ENCODE results near the gene TMEM151B.

TMEM151B gene

GRCh38 chr6:44232676-44233566 is 37.3 kb upstream of the TMEM151B start:
- no peak for DNase-seq (ENCODE audit: low read depth in 2 of 2, low spot score in 1 of 2)

- no peak for DNase-seq (ENCODE audit: low read depth in 2 of 2, low spot score in 1 of 2)
Observed at GRCh38 chr6:44233567-44234100, 36.6 kb upstream of the TMEM151B start.

- DNase-seq (ENCODE audit: low read depth in 2 of 2, low spot score in 1 of 2): no peak
Observed at GRCh38 chr6:44234101-44235025, 35.9 kb upstream of the TMEM151B start.

GRCh38 chr6:44235269-44235668 is 35.0 kb upstream of the TMEM151B start:
- DNase-seq (ENCODE audit: low read depth in 2 of 2, low spot score in 1 of 2): no peak

GRCh38 chr6:44235891-44236516 is 34.2 kb upstream of the TMEM151B start:
- DNase-seq (ENCODE audit: low read depth in 2 of 2, low spot score in 1 of 2): no peak

- no peak for DNase-seq (ENCODE audit: low read depth in 2 of 2, low spot score in 1 of 2)
Observed at GRCh38 chr6:44237021-44237812, 33.0 kb upstream of the TMEM151B start.

GRCh38 chr6:44237813-44238433 is 32.3 kb upstream of the TMEM151B start:
- peak; percentile 56 to 67 for DNase-seq (ENCODE audit: low read depth in 2 of 2, low spot score in 1 of 2)

GRCh38 chr6:44238687-44239350 is 31.4 kb upstream of the TMEM151B start:
- DNase-seq (ENCODE audit: low read depth in 2 of 2, low spot score in 1 of 2): no peak

GRCh38 chr6:44243345-44243744 is 26.9 kb upstream of the TMEM151B start:
- DNase-seq (ENCODE audit: low read depth in 2 of 2, low spot score in 1 of 2): no peak

GRCh38 chr6:44245391-44245911 is 24.8 kb upstream of the TMEM151B start:
- no peak for DNase-seq (ENCODE audit: low read depth in 2 of 2, low spot score in 1 of 2)

GRCh38 chr6:44245912-44246662 is 24.2 kb upstream of the TMEM151B start:
- DNase-seq (ENCODE audit: low read depth in 2 of 2, low spot score in 1 of 2): peak; percentile 61 to 73

GRCh38 chr6:44246663-44247337 is 23.4 kb upstream of the TMEM151B start, which contains the start of gene HSP90AB1:
HSP90AB1 (plus strand) TSS chr6:44247101; CDS start chr6:44248630, 1,529 bp downstream.
- DNase-seq (ENCODE audit: low read depth in 2 of 2, low spot score in 1 of 2): peak; percentile 87 to 89

GRCh38 chr6:44247338-44248302 is 22.6 kb upstream of the TMEM151B start:
- peak; percentile 81 to 85 for DNase-seq (ENCODE audit: low read depth in 2 of 2, low spot score in 1 of 2)

GRCh38 chr6:44248579-44248978 is 21.7 kb upstream of the TMEM151B start:
- no peak for DNase-seq (ENCODE audit: low read depth in 2 of 2, low spot score in 1 of 2)

- no peak for DNase-seq (ENCODE audit: low read depth in 2 of 2, low spot score in 1 of 2)
Observed at GRCh38 chr6:44249082-44249748, 21.0 kb upstream of the TMEM151B start.

All from stimulated activated CD8-positive, alpha-beta memory T cell treated with anti-CD3 and anti-CD28 coated beads, Interleukin-4, amount 100 ng/mL, for 1 hour (primary cell).